Activated naive CD8-positive, alpha-beta T cell treated with anti-CD3 and anti-CD28 coated beads, Interleukin-2, amount 10 ng/mL, durations not matched to agents 7 days and 5 days (primary cell): ENCODE measurements around the gene LRIG1. TPM values are rescaled to one million over a fixed set of nuclear protein-coding genes. Genes with fewer than 3 reads are reported as not detected.
A peak's percentile ranks its signal among the peaks of the same experiment; 100 is the strongest.

ENCODE experiments used
- ATAC-seq: fragments of 150-1000 bp; cut with Tn5 transposase; one replicate; pipeline ENCODE4 v1.10.0; 2021; ENCODE audit warnings: low read depth, moderate library complexity
- POLR2A ChIA-PET: fragments of 350-600 bp; sonication (Branson Sonifier 250); formaldehyde crosslinking; loops from one replicate; lab custom pipeline; 2021; ENCODE audit warnings: antibody characterized with exemption; lab: Charles Lee
- DNase-seq: peaks from one replicate; pipeline ENCODE4 v3.0.0; 2021
- H3K27ac Mint-ChIP-seq: one replicate; pipeline ENCODE4 v1.8.0; 2022; ENCODE audit warnings: mild to moderate bottlenecking, mixed read lengths
- H3K27me3 Mint-ChIP-seq: one replicate; pipeline ENCODE4 v1.8.0; 2022; ENCODE audit warnings: mild to moderate bottlenecking, moderate library complexity, mixed read lengths
- H3K36me3 Mint-ChIP-seq: one replicate; pipeline ENCODE4 v1.8.0; 2021; ENCODE audit warnings: mild to moderate bottlenecking, mixed read lengths
- H3K4me1 Mint-ChIP-seq: one replicate; pipeline ENCODE4 v1.8.0; 2021; ENCODE audit warnings: mixed read lengths
- H3K4me3 Mint-ChIP-seq: one replicate; pipeline ENCODE4 v1.8.0; 2022; ENCODE audit warnings: mild to moderate bottlenecking, moderate library complexity, mixed read lengths
- H3K9me3 Mint-ChIP-seq: one replicate; pipeline ENCODE4 v1.8.0; 2021; ENCODE audit warnings: mixed read lengths
- total RNA-seq, 2 experiments: library from RNA; stranded (reverse); gene quantifications; one replicate each; pipeline ENCODE4 v1.2.3, GENCODE V29; 2021

The LRIG1 gene
- total RNA-seq, 2 experiments from 2014 or later = 17.9 to 27.0 TPM

DNA sequence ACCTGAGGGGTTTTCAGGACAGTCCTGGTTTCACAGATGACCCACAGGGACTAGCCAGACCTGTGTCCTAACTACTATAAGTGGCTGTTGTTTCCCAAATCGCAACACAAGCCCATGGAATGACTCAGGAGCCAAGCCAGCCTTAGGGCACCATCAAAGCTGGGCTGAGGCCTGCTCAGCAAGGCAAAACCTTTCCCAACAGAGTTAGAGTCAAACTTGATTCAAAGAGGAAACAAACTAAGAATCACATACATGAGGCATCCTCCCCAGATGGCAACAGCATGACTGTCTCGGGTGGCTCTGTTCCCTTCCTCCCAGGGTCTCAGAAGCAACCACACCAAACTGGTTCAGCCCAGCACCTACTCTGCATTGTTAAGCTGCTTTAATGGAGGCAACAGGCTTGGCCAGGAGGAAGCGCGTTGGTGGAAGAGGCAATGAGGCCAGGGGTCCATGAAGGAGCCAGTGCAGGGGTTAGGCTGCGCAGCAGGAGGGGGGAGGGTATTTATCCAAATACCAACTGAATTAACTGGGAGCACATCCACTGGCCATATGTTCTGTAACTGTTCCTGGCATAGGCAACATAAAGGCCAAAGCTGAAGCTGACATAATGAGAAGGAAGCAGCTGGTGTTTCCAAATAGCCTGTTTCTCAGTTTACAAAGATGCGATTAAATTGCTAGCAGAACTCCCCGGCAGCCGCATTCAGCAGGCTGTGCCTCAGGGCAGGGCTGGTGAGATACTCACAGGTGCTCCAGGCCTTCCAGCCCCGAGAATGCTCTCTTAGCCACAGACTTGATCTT, 102.4 kb downstream of the LRIG1 start:
- Mint-ChIP-seq H3K36me3 (no peaks in the 10 kb centered on the region), H3K4me3 (no peak overlapping the region), H3K27ac (no peak overlapping the region), H3K27me3 (no peaks in the 10 kb centered on the region), H3K4me1 (peaks cover 11% of the 10 kb centered on the region), H3K9me3 (no peaks in the 10 kb centered on the region)
- no peak for ATAC-seq
- POLR2A ChIA-PET = no interaction called here
- no peak for DNase-seq

DNA sequence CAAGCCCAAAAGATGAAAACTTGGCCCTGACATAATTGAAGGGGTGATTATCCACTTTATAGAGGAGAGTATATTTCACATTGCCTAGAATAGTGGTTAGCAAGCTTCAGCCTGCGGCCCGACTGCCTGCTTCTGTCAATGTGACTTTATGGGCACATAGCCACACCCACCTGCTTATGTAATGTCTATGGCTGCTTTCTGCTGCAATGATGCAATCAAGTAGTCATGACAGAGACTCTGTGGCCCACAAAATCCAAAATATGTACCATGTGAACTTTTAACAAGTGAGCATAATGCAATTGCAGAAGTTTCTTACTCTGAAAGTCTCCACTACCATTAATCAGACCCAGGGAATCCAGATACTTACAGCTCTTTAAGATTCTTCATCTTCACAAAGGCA, 103.1 kb downstream of the LRIG1 start:
- Mint-ChIP-seq H3K27me3 (no peaks in the 10 kb centered on the region), H3K4me1 (peaks cover 17% of the 10 kb centered on the region), H3K4me3 (no peak overlapping the region), H3K36me3 (peaks cover 2% of the 10 kb centered on the region), H3K9me3 (no peaks in the 10 kb centered on the region), H3K27ac (no peak overlapping the region)
- ATAC-seq = no peak
- POLR2A ChIA-PET = interaction anchor here (0.5 kb wide), 1 partner anchor 267 kb away, joined by 3 read pairs; no protein-coding TSS in a partner anchor
- no peak for DNase-seq

DNA sequence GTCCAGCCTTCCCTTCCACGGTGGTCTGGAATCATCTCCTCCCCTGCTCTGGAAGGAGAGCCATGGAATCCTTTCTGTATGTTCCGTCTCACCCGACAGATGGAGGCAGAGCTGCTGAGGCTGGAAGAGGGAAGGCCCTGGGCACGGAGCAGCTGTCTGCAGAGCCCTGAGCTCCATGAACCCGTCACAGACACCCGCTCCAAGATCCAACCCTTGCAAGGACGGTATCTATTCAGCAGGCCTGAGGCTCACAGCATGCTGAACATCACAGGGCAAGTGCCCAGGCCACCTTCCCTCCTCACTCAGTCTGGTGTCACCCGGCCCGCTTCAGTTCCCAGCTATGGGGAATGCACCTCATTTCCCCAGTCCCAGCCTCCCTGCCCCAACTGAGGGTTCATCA, 103.9 kb downstream of the LRIG1 start:
- no peak for ATAC-seq
- H3K36me3 Mint-ChIP-seq = peaks cover 10% of the 10 kb centered on the region
- H3K27me3 Mint-ChIP-seq = no peaks in the 10 kb centered on the region
- H3K4me1 Mint-ChIP-seq = peaks cover 19% of the 10 kb centered on the region
- DNase-seq = no peak
- H3K27ac Mint-ChIP-seq = no peak overlapping the region
- POLR2A ChIA-PET = no interaction called here
- H3K4me3 Mint-ChIP-seq = no peak overlapping the region
- no peaks in the 10 kb centered on the region for H3K9me3 Mint-ChIP-seq

- peaks cover 19% of the 10 kb centered on the region for H3K4me1 Mint-ChIP-seq
Observed at GRCh38 chr3:66396161-66396760, 104.6 kb downstream of the LRIG1 start.

DNA sequence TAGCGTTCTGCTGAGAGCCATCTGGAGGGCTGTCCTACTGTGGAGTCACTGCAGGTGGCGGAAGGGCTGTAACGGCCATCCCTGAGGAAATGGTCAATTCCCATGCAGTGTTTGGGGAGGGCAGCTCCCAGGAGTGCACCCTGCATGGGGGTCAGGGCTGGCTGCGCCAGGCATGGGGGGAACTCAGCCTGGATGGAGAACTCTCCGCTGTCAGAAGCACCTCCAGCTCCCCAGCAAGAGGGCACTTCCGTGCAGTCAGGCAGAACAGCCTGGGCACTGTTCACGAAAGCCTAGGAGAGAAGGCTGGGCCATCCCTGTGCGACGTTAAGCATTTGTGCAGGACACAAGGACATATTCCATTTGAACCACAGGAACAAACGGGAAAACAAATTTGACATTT, 105.2 kb downstream of the LRIG1 start:
- ATAC-seq (no peak), DNase-seq (no peak)
- H3K9me3 Mint-ChIP-seq = no peaks in the 10 kb centered on the region
- H3K4me3 Mint-ChIP-seq = no peak overlapping the region
- POLR2A ChIA-PET = no interaction called here
- H3K36me3 Mint-ChIP-seq = peaks cover 12% of the 10 kb centered on the region
- H3K4me1 Mint-ChIP-seq = peaks cover 19% of the 10 kb centered on the region
- no peaks in the 10 kb centered on the region for H3K27me3 Mint-ChIP-seq
- no peak overlapping the region for H3K27ac Mint-ChIP-seq

More at GRCh38 chr3:66396161-66396760, 104.6 kb downstream of the LRIG1 start:
- no peak for ATAC-seq
- no peak overlapping the region for H3K4me3 Mint-ChIP-seq
- H3K36me3 Mint-ChIP-seq = peaks cover 12% of the 10 kb centered on the region
- no peaks in the 10 kb centered on the region for H3K27me3 Mint-ChIP-seq
- H3K9me3 Mint-ChIP-seq = no peaks in the 10 kb centered on the region
- no peak for DNase-seq
- POLR2A ChIA-PET = no interaction called here
- no peak overlapping the region for H3K27ac Mint-ChIP-seq

GRCh38 chr3:66394753-66395249, 106.0 kb downstream of the LRIG1 start:
- peaks cover 19% of the 10 kb centered on the region for H3K4me1 Mint-ChIP-seq
- H3K27ac Mint-ChIP-seq = peak overlapping the region; percentile 95
- H3K36me3 Mint-ChIP-seq = peaks cover 14% of the 10 kb centered on the region
- peak overlapping the region; percentile 81 for H3K4me3 Mint-ChIP-seq
- ATAC-seq = no peak
- no peaks in the 10 kb centered on the region for H3K27me3 Mint-ChIP-seq
- DNase-seq = no peak
- POLR2A ChIA-PET = interaction anchor here (1.0 kb wide), 1 partner anchor 74 kb away, joined by 3 read pairs; no protein-coding TSS in a partner anchor
- H3K9me3 Mint-ChIP-seq = no peaks in the 10 kb centered on the region

GRCh38 chr3:66394019-66394752, 106.6 kb downstream of the LRIG1 start:
- Mint-ChIP-seq H3K27me3 (no peaks in the 10 kb centered on the region), H3K4me3 (peak overlapping the region; percentile 81), H3K4me1 (peaks cover 19% of the 10 kb centered on the region), H3K27ac (peak overlapping the region; percentile 95), H3K9me3 (no peaks in the 10 kb centered on the region), H3K36me3 (peaks cover 14% of the 10 kb centered on the region)
- DNase-seq (peak; percentile 47), ATAC-seq (peak; percentile 97)
- POLR2A ChIA-PET = interaction anchor here (1.0 kb wide), 1 partner anchor 75 kb away, joined by 3 read pairs; no protein-coding TSS in a partner anchor

DNA sequence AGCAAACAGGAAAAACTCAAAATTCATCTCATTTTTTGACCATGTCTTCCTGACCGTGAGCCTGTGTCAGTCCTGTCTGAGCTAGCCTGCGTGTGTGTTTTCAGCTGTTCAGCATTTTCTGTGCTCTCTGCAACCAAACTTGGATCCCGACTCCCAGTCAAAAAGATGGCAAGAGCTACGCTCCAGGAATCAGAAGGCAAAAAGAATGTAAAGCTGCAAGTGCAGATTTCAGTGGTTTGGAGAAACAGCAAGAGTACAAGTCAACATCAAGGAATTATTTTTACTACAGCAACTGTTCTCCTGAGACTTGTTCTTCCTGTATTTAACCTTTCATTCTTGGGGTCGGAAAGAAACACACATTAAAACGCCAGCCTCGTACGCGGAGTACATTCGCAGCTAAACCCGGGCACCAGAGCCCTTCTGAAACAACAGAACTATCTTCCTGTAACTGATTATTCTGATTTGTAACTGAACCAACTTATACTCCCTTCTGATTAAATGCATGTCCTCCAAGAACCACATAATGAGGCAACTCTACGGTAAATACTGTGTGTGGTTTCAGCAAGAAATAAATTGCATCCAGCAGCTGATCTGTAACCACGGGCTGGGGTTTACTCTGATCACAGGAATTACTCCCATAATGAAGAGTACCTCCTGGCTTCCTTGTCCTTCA, 107.4 kb downstream of the LRIG1 start:
- H3K4me1 Mint-ChIP-seq = peaks cover 19% of the 10 kb centered on the region
- no peak for DNase-seq

DNA sequence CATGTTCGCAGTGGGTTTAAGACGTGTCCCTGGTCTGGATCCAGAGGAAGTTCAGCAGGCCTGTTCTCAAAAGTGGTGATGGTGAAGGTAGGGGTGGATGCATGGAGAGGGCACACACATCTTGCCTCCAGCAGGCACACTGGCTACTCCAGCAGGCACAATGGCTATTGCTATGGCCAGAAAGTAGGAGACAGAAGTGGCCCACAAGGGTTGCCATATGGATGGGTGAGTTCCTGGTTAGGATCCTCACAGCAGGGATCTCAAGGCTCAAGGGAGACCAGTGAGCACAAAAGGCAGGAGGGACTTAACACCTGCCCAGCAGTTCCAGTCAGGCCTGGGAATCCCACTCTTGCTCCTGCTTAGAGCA, 107.9 kb downstream of the LRIG1 start:
- peaks cover 22% of the 10 kb centered on the region for H3K36me3 Mint-ChIP-seq

More for the DNA sequence above, 107.4 kb downstream of the LRIG1 start:
- peak overlapping the region; percentile 81 for H3K4me3 Mint-ChIP-seq
- peaks cover 17% of the 10 kb centered on the region for H3K36me3 Mint-ChIP-seq
- H3K27me3 Mint-ChIP-seq = no peaks in the 10 kb centered on the region
- POLR2A ChIA-PET = interaction anchor here (1.0 to 1.2 kb wide), 2 partner anchors 10 to 75 kb away, joined by 3 to 5 read pairs; no protein-coding TSS in a partner anchor
- H3K9me3 Mint-ChIP-seq = peaks cover 2% of the 10 kb centered on the region
- peak; percentile 40 for ATAC-seq
- H3K27ac Mint-ChIP-seq = peak overlapping the region; percentile 95

DNA sequence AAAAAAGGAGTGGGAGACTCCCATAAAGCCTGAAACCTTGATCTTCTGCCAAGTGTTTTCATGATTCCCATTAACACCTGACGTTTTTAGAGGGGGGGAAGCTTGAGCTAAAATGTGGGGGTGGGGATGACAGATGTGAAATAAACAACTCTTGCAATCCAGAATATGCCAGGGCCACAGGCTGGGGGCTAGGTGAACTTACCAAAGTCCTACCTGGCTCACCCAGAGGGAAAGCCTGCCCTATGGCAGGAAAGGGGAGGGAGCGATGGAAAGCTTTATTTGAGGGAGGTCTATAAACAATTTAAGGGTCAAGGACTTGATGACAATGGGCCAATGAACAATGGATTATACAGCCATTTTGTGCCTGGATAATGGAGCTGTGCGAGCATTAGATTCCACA, 108.3 kb downstream of the LRIG1 start:
- Mint-ChIP-seq H3K27ac (peak overlapping the region; percentile 95), H3K36me3 (peaks cover 23% of the 10 kb centered on the region), H3K27me3 (no peaks in the 10 kb centered on the region), H3K4me1 (peaks cover 19% of the 10 kb centered on the region), H3K4me3 (no peak overlapping the region), H3K9me3 (peaks cover 4% of the 10 kb centered on the region)
- ATAC-seq (no peak), DNase-seq (no peak)
- POLR2A ChIA-PET = interaction anchor here (1.2 kb wide), 1 partner anchor 9 kb away, joined by 5 read pairs; no protein-coding TSS in a partner anchor

More for the DNA sequence above, 107.9 kb downstream of the LRIG1 start:
- no peak for ATAC-seq
- peaks cover 4% of the 10 kb centered on the region for H3K9me3 Mint-ChIP-seq
- H3K4me3 Mint-ChIP-seq = no peak overlapping the region
- POLR2A ChIA-PET = interaction anchor here (1.2 kb wide), 1 partner anchor 9 kb away, joined by 5 read pairs; no protein-coding TSS in a partner anchor
- no peak for DNase-seq
- H3K4me1 Mint-ChIP-seq = peaks cover 19% of the 10 kb centered on the region
- H3K27me3 Mint-ChIP-seq = no peaks in the 10 kb centered on the region
- peak overlapping the region; percentile 95 for H3K27ac Mint-ChIP-seq

DNA sequence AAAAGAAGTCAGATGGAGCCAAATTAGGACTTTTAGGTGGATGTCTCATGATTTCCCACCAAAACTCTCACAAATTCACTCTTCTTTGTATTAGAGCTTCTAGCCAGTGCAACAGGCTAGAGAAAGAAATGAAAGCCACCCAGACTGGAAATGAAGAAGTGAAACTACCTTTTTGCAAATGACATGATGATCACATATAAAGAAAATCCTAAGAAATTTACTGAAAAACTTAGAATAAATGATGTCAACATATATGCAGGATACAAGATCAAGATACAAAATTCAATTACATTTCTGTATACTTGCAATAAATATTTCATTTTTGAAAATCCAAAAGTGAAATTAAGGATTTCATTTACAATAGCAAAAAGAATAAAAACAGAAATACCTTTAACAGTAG, 110.8 kb downstream of the LRIG1 start:
- POLR2A ChIA-PET = no interaction called here
- peaks cover 48% of the 10 kb centered on the region for H3K36me3 Mint-ChIP-seq
- H3K27me3 Mint-ChIP-seq = no peaks in the 10 kb centered on the region
- no peak overlapping the region for H3K27ac Mint-ChIP-seq
- peaks cover 19% of the 10 kb centered on the region for H3K4me1 Mint-ChIP-seq
- DNase-seq = no peak
- ATAC-seq = no peak
- H3K9me3 Mint-ChIP-seq = peaks cover 9% of the 10 kb centered on the region
- no peak overlapping the region for H3K4me3 Mint-ChIP-seq

- H3K4me1 Mint-ChIP-seq = no peaks in the 10 kb centered on the region
- no peak for ATAC-seq
- peaks cover 65% of the 10 kb centered on the region for H3K36me3 Mint-ChIP-seq
- H3K9me3 Mint-ChIP-seq = peaks cover 9% of the 10 kb centered on the region
- POLR2A ChIA-PET = no interaction called here
- DNase-seq = no peak
- no peak overlapping the region for H3K4me3 Mint-ChIP-seq
- H3K27ac Mint-ChIP-seq = no peak overlapping the region
- H3K27me3 Mint-ChIP-seq = no peaks in the 10 kb centered on the region
Observed at GRCh38 chr3:66386925-66387650, 113.7 kb downstream of the LRIG1 start.
